GM21576 (cell line): ENCODE data around the gene KRT2.

Experiments used
- ATAC-seq: cut with Tn5 transposase; IDR thresholded peaks from one replicate; pipeline ENCODE4 v1.9.1; 2021; ENCODE audit warnings: mild to moderate bottlenecking, moderate library complexity; ENCODE audit not compliant: unreplicated experiment

KRT2 gene

GRCh38 chr12:52600475-52600874, 51.5 kb downstream of the KRT2 start:
- ATAC-seq = no peak

GRCh38 chr12:52600071-52600470, 51.9 kb downstream of the KRT2 start:
- ATAC-seq = no peak

- ATAC-seq = no peak
Observed at GRCh38 chr12:52598966-52599365, 53.0 kb downstream of the KRT2 start.
